ENCODE results near the gene IFNGR1.
A peak's percentile ranks its signal among the peaks of the same experiment; 100 is the strongest.

The IFNGR1 gene

DNA sequence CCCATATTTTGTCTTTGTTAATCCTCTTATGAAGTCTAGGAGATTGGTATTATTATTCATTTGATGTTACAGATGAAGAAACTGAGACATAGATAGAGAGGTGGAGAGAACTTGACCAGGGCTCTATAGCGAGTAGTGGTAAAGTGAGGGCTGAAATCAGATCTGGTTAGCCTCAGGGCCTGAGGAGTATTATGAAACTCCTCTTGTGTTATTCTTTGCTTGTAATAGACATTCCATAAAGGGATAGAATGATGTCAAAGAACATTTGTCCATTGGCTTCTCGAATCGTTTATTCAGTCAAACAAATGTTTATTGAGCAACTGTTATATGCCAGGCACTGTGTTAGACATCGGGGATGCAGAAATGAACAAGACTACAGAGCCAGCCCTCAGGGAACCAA, 45.7 kb downstream of the IFNGR1 start, which contains the start of gene IL22RA2:
TSS of gene IL22RA2 (minus strand) at position 144 of the 400 bp plus-strand sequence. CDS start 11,895 bp downstream, outside the sequence.
- no peak for DNase-seq

DNA sequence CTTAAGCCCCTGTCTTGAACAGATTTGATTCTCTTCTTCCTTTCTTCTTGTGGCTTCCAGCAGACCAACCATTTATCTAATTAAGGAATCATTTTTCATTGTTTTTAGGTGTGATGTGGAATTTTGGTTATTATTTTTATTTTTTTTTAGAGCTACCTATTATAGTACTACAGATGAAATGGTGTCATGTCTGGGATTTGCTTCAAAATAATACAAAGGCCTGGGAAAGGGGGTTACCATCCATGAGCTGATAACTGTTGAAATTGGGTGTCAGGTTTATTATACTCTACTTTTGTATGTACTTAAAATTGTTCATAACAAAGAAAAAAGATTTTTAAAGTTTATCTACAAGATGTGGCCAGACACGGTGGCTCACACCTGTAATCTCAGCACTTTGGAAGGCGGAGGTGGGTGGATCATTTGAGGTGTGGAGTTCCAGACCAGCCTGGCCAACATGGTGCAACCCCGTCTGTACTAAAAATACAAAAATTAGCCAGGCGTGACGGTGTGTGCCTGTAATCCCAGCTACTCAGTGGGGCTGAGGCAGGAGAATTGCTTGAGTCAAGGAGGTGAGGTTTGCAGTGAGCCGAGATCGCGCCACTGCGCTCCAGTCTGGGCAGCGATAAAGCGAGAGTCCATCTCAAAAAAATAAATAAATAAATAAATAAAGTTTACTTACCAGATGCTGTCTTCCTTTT, 46.3 kb downstream of the IFNGR1 start:
- DNase-seq: no peak

GRCh38 chr6:137171824-137172733, 47.1 kb downstream of the IFNGR1 start:
- DNase-seq: no peak

GRCh38 chr6:137171053-137171374, 48.2 kb downstream of the IFNGR1 start:
- DNase-seq: no peak

DNA sequence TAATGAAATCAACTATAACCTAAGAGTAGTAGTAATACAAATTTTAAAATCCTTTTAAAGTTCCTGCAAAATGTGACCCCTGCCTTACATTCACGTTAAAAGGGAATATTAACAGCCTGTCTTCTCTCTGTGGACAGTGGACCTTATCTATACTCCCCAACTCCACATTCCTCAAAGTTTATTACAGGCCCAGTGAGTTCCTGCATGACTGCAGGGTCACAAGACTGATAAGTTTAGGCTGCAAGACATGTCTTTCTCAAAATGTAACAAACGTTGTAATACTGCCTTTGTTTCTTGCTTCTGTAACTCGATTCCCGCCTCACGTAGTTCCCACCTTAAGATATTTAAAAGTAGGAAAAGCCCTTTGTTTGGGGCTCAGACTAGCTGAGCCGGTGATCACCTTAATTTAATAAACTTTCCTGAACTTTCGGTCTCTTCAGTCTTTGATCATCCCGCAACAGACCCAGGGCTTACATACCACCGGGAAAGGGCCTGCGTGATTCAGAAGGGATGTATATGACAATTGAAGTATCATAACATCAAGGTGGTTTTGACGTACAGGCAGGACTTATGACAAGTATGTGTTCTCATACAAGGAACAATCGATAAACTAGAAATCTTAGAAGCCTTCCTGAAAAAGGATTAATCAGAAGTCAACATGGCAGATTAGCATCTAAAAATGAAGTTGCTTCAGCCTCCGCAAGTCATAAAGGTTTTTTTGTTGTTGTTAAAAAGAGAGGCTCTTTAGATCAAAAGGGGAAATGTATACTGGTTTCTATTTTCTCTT, 48.7 kb downstream of the IFNGR1 start:
- DNase-seq: no peak

- no peak for DNase-seq
Measured at GRCh38 chr6:137167702-137168377, 51.3 kb downstream of the IFNGR1 start.

DNA sequence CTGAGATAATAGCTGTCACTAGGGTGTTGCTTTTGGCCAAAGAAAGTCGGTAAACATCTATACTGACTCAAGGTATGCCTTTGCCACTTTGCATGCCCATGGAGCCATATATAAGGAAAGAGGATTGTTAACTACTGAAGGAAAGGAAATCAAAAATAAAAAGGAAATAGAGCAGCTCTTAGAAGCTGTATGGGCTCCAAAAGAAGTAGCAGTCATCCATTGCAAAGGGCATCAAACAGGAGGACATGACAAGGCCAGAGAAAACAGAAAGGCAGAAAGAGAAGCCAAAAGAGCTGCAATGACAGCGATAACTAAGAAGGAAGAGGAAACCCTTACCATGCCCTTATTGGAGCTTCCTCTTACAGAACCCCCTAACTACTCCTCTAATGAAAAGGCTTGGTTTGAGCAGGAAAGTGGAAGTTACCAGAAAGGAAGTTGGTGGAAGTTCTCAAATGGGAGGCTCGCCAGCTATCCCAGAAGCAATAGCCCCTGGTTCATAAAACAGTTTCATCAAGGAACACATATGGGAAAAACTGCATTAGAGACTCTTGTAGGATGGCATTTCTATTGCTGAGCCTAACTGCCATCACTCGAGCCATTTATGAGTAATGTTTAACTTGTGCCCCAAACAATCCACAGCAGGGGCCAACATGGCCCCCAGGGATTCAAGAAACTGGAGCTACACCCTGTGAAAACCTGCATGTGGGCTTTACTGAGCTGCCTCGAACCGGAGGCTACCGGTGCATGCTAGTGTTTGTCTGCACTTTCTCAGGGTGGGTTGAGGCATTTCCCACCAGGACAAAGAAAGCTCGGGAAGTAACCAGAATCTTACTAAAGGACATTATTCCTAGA, 52.7 kb downstream of the IFNGR1 start:
- DNase-seq: peak in 1 of 2 donors; percentile 3

DNA sequence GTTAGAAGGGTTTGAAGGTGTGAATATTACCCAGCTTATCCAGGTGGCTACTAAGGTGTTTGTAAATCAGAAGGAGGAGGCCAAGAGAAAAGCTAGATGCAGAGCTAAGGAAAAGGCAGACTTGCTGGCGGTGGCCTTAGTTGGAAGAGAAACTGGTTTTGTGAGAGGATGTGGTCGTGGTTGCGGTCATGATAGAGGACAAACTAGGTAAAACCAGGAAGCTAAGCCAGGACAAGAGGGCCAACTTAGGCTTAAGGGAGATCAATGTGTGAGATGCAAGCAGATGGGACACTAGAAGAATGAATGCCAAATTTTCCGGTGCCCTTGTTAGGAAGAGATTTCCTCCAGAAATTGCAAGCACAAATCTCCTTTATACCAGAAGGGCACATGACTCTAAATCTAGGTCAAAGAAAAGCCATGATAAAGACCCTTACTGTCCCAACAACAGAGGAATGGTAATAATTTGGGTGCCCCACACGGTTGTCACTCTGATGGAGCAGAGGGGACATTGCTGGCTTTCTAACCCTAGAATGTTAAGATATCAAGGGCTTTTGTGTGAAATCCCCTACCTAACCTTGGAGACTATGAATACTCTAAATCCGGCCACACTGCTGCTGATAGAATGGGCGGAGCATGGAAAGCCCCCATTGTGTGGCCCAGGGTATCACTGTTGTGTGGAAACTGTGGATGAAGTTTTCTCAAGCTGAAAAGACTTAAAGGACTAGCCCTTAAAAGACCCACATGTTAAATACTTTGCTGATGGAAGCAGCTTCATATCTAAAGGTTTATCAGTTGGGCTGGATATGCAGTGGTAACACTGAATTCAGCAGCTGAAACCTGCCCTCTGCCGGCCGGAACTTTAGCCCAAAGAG, 53.6 kb downstream of the IFNGR1 start:
- peak; percentile 23 to 56 for DNase-seq

GRCh38 chr6:137163732-137164318, 55.4 kb downstream of the IFNGR1 start:
- no peak for DNase-seq

- no peak for DNase-seq
Measured at GRCh38 chr6:137162692-137163306, 56.4 kb downstream of the IFNGR1 start.

- no peak for DNase-seq
Measured at GRCh38 chr6:137161949-137162348, 57.2 kb downstream of the IFNGR1 start.

DNA sequence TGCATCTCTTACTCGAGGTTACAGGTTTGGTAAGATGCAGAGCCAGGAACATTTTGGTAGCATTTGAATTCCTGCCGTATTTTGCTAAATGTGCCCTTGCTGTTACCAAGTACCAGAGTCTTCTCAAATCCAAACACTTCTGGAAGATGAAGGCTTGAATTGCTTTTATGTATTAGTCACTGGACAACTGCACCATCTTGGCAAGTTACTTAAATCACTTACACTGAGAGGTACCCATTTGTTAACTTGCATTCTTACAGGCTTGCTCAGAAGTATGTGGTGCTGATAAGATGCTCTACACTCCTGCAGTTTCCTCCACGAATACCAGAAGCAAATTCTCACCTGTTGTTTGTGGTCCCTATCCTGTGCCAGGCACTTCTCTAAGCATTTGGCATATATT, 58.4 kb downstream of the IFNGR1 start:
- no peak for DNase-seq

GRCh38 chr6:137159912-137160311, 59.3 kb downstream of the IFNGR1 start:
- DNase-seq: no peak

DNA sequence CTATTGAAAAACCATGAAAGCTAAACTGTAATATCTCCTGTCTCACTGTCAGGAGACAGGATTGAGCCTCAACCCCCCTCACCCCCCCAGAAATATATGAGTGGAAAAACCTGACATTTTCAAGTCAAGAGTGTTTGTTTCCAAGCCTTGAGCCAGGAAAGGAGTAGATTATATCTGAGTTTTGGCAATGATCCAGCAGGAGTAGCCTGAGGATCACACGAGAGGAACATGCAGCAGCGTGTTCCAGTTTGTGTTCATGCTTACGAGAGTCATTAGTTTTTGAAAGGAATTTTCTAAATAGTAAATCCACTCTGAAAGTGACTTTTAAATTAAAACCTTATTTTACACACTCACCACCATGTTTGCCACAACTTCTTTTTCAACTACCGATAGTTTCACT, 61.6 kb downstream of the IFNGR1 start:
- no peak for DNase-seq

DNA sequence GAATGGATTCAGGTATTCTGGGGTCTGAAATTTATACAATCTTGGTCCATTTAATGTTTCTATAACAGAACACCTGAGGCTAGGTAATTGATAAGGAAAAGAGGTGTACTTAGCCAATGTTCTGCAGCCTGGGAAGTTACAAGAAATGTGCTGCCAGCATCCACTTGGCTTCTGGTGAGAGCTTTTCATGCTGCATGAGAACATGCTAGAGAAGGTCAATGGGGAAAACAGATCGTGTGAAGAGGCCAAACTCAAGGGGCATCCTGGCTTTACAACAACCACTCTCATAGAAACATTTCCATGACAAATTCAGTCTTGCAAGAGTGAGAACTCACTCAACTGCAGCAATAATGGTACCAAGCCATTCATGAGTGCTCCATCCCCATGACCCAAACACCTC, 62.5 kb downstream of the IFNGR1 start:
- no peak for DNase-seq

GRCh38 chr6:137155830-137156229, 63.4 kb downstream of the IFNGR1 start:
- DNase-seq: peak; percentile 39 to 69

DNA sequence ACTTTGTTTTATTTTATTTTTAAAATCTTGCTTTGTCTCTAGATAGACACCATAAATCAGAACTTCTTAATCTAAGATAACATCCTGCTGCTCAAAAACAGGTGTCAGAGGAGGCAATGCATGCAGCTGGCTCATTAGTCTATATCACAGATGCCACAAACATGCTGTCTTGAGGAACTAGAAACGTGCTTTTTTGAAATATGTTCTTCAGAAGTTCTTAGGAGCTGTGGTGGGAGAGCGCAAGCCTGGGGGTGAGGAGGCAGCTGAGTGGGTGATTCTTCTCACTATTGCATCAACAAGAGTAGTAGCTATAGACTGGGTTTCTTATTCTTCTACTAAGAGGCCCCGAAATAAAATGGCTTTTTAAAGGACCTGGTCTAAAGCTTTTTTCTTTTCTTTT, 69.1 kb downstream of the IFNGR1 start:
- no peak for DNase-seq

DNA sequence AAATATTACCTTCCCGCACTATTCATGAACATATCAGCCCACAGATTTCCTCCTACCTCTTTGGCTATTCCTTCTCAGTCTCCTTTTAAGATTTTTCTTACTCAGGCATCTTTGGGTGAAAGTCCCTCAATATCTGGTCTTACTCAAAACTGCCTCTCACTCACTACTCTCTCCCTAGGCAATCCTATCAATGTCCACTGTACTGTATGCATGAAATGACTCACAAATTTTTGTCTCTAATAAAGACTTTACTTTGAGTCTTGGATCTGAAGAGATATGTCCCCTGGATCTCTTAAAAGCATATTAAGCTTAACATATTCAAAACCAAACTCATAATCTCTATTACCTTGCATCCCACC, 70.2 kb downstream of the IFNGR1 start:
- DNase-seq: no peak

DNA sequence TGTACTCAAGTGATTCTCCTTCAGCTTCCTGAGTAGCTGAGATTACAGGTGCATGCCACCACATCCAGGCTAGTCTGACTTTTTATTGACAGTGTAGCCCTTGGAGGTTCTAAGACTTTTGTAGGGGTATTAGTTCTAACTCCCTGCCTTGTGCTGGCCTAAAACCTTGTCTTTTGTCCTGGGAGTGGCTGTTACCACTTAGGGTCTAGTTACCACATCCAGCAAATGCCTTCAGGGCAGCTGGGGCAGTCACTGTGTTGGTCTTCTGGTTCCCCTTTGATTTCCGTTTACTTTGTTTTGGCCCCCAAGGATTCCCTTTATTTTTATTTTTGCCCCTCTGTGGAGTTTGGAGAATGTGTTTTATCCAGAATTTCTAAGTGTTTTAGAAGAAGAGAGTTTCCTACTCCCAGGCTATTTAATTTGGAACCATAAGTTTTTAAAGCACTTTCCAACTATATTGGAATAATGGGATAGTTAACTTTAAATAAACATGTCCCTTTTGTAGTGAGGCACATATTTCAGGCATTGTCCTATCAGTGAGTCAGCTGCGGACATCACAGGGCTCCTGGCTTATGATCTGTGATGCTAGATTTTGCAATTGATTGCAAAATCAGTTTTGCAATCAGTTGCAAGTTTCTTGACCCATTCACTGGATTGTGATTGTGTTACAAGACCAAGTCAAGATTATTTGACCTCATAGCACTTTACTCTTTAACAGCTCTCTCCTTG, 70.7 kb downstream of the IFNGR1 start:
- DNase-seq: peak in 1 of 2 donors; percentile 24
